H1 (cell line): ENCODE data around the gene CCDC8. TPM values are rescaled to one million over a fixed set of nuclear protein-coding genes. Genes with fewer than 3 reads are reported as not detected.

Experiments used
- CHD7 ChIP-seq: fragments of 300-600 bp; sonication (generic); IDR thresholded peaks from 2 replicates; pipeline ENCODE4 v1.7.1; 2012; ENCODE audit warnings: low read length, moderate library complexity, mild to moderate bottlenecking, inconsistent platforms; ENCODE audit not compliant: insufficient replicate concordance
- SIX5 ChIP-seq: IDR thresholded peaks from 2 replicates; pipeline ENCODE4 v1.6.1; 2011; ENCODE audit warnings: mild to moderate bottlenecking, low read depth, low read length
- polyA plus RNA-seq, 7 experiments: library from polyadenylated mRNA; depleted of rRNA in 3 of 7; stranded (reverse) in 5 of 7; unstranded in 2 of 7; fragments of >200 nt in 5 of 7; fragments of 200-250 nt in 2 of 7; gene quantifications; 1 replicate in 5 of 7; 2 replicates in 1 of 7; 4 replicates in 1 of 7; pipeline versions ENCODE4 v1.2.1 to v1.2.3, GENCODE V29; 2011 to 2013; ENCODE audit warnings: missing spikeins in 2 of 7, mixed read lengths in 2 of 7
- total RNA-seq: library from RNA; stranded (reverse); fragmentation: NEBNext Ultra II Directional; extraction: Animal tissue kit (Norgen Biotek cat#: 25700); gene quantifications from 2 replicates; pipeline ENCODE4 v1.2.1, GENCODE V29; 2021

Gene CCDC8
- total and polyA plus RNA-seq, 2 of the 8 experiments (the other 6 are each of a cell fraction or from before 2014, with no cell fraction given) = 4.9 to 13.6 TPM

- TF ChIP-seq CHD7 (no peak), SIX5 (no peak)
Observed at GRCh38 chr19:46461537-46461936, 48.2 kb upstream of the CCDC8 start (continued).
